ENCODE results near the gene TACC2.
"Not testable (repeated sequence)": the region's sequence is repeated elsewhere in the genome, so short reads cannot be mapped to it uniquely, and the experiment has no call there.

The TACC2 gene

GRCh38 chr10:122054048-122055025, 65.4 kb downstream of the TACC2 start:
- H3K36me3 ChIP-seq (ENCODE audit: control insufficient read depth in 5 of 5, insufficient read depth in 5 of 5, low read length in 5 of 5): no peaks in the 10 kb centered on the region
- no peaks in the 10 kb centered on the region for H3K27me3 ChIP-seq (ENCODE audit: control insufficient read depth in 5 of 5, insufficient read depth in 4 of 5, low read length in 5 of 5)
- H3K9ac ChIP-seq (ENCODE audit: low read length in 5 of 5): no peak overlapping the region
- peak overlapping the region; percentile 41 for H3K27ac ChIP-seq (ENCODE audit: low read depth, low read length)
- peaks cover 7 to 27% (median 17%) of the 10 kb centered on the region in 5 donors for H3K4me1 ChIP-seq (ENCODE audit: control insufficient read depth in 5 of 5, insufficient read depth in 5 of 5, low read length in 5 of 5)
- H3K4me3 ChIP-seq (ENCODE audit: low read depth in 1 of 5, low read length in 5 of 5): no peak overlapping the region
- no peaks in the 10 kb centered on the region for H3K9me3 ChIP-seq (ENCODE audit: control insufficient read depth in 5 of 5, low read length in 5 of 5)

GRCh38 chr10:122055252-122055651, 66.3 kb downstream of the TACC2 start:
- H3K4me1 ChIP-seq (ENCODE audit: control insufficient read depth in 5 of 5, insufficient read depth in 5 of 5, low read length in 5 of 5): peaks cover 7 to 27% (median 17%) of the 10 kb centered on the region in 5 donors
- no peak overlapping the region for H3K9ac ChIP-seq (ENCODE audit: low read length in 5 of 5)
- H3K9me3 ChIP-seq (ENCODE audit: control insufficient read depth in 5 of 5, low read length in 5 of 5): no peaks in the 10 kb centered on the region
- H3K4me3 ChIP-seq (ENCODE audit: low read depth in 1 of 5, low read length in 5 of 5): no peak overlapping the region
- H3K27ac ChIP-seq (ENCODE audit: low read depth, low read length): no peak overlapping the region
- H3K27me3 ChIP-seq (ENCODE audit: control insufficient read depth in 5 of 5, insufficient read depth in 4 of 5, low read length in 5 of 5): no peaks in the 10 kb centered on the region
- H3K36me3 ChIP-seq (ENCODE audit: control insufficient read depth in 5 of 5, insufficient read depth in 5 of 5, low read length in 5 of 5): no peaks in the 10 kb centered on the region

- no peaks in the 10 kb centered on the region for H3K9me3 ChIP-seq (ENCODE audit: control insufficient read depth in 5 of 5, low read length in 5 of 5)
- no peak overlapping the region for H3K27ac ChIP-seq (ENCODE audit: low read depth, low read length)
- H3K27me3 ChIP-seq (ENCODE audit: control insufficient read depth in 5 of 5, insufficient read depth in 4 of 5, low read length in 5 of 5): no peaks in the 10 kb centered on the region
- no peaks in the 10 kb centered on the region for H3K36me3 ChIP-seq (ENCODE audit: control insufficient read depth in 5 of 5, insufficient read depth in 5 of 5, low read length in 5 of 5)
- H3K4me3 ChIP-seq (ENCODE audit: low read depth in 1 of 5, low read length in 5 of 5): no peak overlapping the region
- peaks cover 6 to 22% (median 12%) of the 10 kb centered on the region in 5 donors for H3K4me1 ChIP-seq (ENCODE audit: control insufficient read depth in 5 of 5, insufficient read depth in 5 of 5, low read length in 5 of 5)
- H3K9ac ChIP-seq (ENCODE audit: low read length in 5 of 5): no peak overlapping the region
These were observed 67.6 kb downstream of the TACC2 start for GRCh38 chr10:122056431-122057094.

- H3K36me3 ChIP-seq (ENCODE audit: control insufficient read depth in 5 of 5, insufficient read depth in 5 of 5, low read length in 5 of 5): no peaks in the 10 kb centered on the region
- no peak overlapping the region for H3K9ac ChIP-seq (ENCODE audit: low read length in 5 of 5)
- no peak overlapping the region for H3K4me3 ChIP-seq (ENCODE audit: low read depth in 1 of 5, low read length in 5 of 5)
- no peak overlapping the region for H3K27ac ChIP-seq (ENCODE audit: low read depth, low read length)
- H3K27me3 ChIP-seq (ENCODE audit: control insufficient read depth in 5 of 5, insufficient read depth in 4 of 5, low read length in 5 of 5): no peaks in the 10 kb centered on the region
- peaks cover 6 to 20% (median 13%) of the 10 kb centered on the region in 5 donors for H3K4me1 ChIP-seq (ENCODE audit: control insufficient read depth in 5 of 5, insufficient read depth in 5 of 5, low read length in 5 of 5)
- no peaks in the 10 kb centered on the region for H3K9me3 ChIP-seq (ENCODE audit: control insufficient read depth in 5 of 5, low read length in 5 of 5)
These were observed 69.0 kb downstream of the TACC2 start for GRCh38 chr10:122057841-122058413.

GRCh38 chr10:122060250-122060649, 71.3 kb downstream of the TACC2 start:
- H3K9ac ChIP-seq (ENCODE audit: low read length in 5 of 5): no peak overlapping the region
- no peak overlapping the region for H3K4me3 ChIP-seq (ENCODE audit: low read depth in 1 of 5, low read length in 5 of 5)
- H3K36me3 ChIP-seq (ENCODE audit: control insufficient read depth in 5 of 5, insufficient read depth in 5 of 5, low read length in 5 of 5): no peaks in the 10 kb centered on the region
- H3K27ac ChIP-seq (ENCODE audit: low read depth, low read length): no peak overlapping the region
- no peaks in the 10 kb centered on the region for H3K27me3 ChIP-seq (ENCODE audit: control insufficient read depth in 5 of 5, insufficient read depth in 4 of 5, low read length in 5 of 5)
- H3K9me3 ChIP-seq (ENCODE audit: control insufficient read depth in 5 of 5, low read length in 5 of 5): no peaks in the 10 kb centered on the region
- H3K4me1 ChIP-seq (ENCODE audit: control insufficient read depth in 5 of 5, insufficient read depth in 5 of 5, low read length in 5 of 5): peaks cover 9 to 12% (median 11%) of the 10 kb centered on the region in 5 donors

- H3K27ac ChIP-seq (ENCODE audit: low read depth, low read length): peak overlapping the region; percentile 80
- no peaks in the 10 kb centered on the region for H3K36me3 ChIP-seq (ENCODE audit: control insufficient read depth in 5 of 5, insufficient read depth in 5 of 5, low read length in 5 of 5)
- H3K9me3 ChIP-seq (ENCODE audit: control insufficient read depth in 5 of 5, low read length in 5 of 5): peaks cover 0 to 4% (median 0%) of the 10 kb centered on the region in 5 donors
- no peak overlapping the region for H3K4me3 ChIP-seq (ENCODE audit: low read depth in 1 of 5, low read length in 5 of 5)
- H3K27me3 ChIP-seq (ENCODE audit: control insufficient read depth in 5 of 5, insufficient read depth in 4 of 5, low read length in 5 of 5): no peaks in the 10 kb centered on the region
- H3K9ac ChIP-seq (ENCODE audit: low read length in 5 of 5): peak overlapping the region in 4 of 5 donors; percentile 31 to 64 (median 54)
- H3K4me1 ChIP-seq (ENCODE audit: control insufficient read depth in 5 of 5, insufficient read depth in 5 of 5, low read length in 5 of 5): peaks cover 9 to 12% (median 11%) of the 10 kb centered on the region in 5 donors
These were observed 74.1 kb downstream of the TACC2 start for GRCh38 chr10:122062831-122063674.

- peaks cover 9 to 12% (median 11%) of the 10 kb centered on the region in 5 donors for H3K4me1 ChIP-seq (ENCODE audit: control insufficient read depth in 5 of 5, insufficient read depth in 5 of 5, low read length in 5 of 5)
- H3K27ac ChIP-seq (ENCODE audit: low read depth, low read length); H3K9ac ChIP-seq (ENCODE audit: low read length in 5 of 5); H3K4me3 ChIP-seq (ENCODE audit: low read depth in 1 of 5, low read length in 5 of 5); H3K36me3 ChIP-seq (ENCODE audit: control insufficient read depth in 5 of 5, insufficient read depth in 5 of 5, low read length in 5 of 5); H3K27me3 ChIP-seq (ENCODE audit: control insufficient read depth in 5 of 5, insufficient read depth in 4 of 5, low read length in 5 of 5); H3K9me3 ChIP-seq (ENCODE audit: control insufficient read depth in 5 of 5, low read length in 5 of 5): not testable (repeated sequence)
These were observed 77.5 kb downstream of the TACC2 start for GRCh38 chr10:122066337-122066939.

GRCh38 chr10:122068844-122069243, 79.9 kb downstream of the TACC2 start:
- no peaks in the 10 kb centered on the region for H3K4me1 ChIP-seq (ENCODE audit: control insufficient read depth in 5 of 5, insufficient read depth in 5 of 5, low read length in 5 of 5)
- peaks cover 0 to 4% (median 0%) of the 10 kb centered on the region in 5 donors for H3K9me3 ChIP-seq (ENCODE audit: control insufficient read depth in 5 of 5, low read length in 5 of 5)
- H3K4me3 ChIP-seq (ENCODE audit: low read depth in 1 of 5, low read length in 5 of 5): no peak overlapping the region
- H3K27me3 ChIP-seq (ENCODE audit: control insufficient read depth in 5 of 5, insufficient read depth in 4 of 5, low read length in 5 of 5): no peaks in the 10 kb centered on the region
- H3K9ac ChIP-seq (ENCODE audit: low read length in 5 of 5): no peak overlapping the region
- H3K27ac ChIP-seq (ENCODE audit: low read depth, low read length): no peak overlapping the region
- H3K36me3 ChIP-seq (ENCODE audit: control insufficient read depth in 5 of 5, insufficient read depth in 5 of 5, low read length in 5 of 5): no peaks in the 10 kb centered on the region

GRCh38 chr10:122072491-122072890, 83.5 kb downstream of the TACC2 start:
- Histone ChIP-seq H3K9ac (ENCODE audit: low read length in 5 of 5) (no peak overlapping the region), H3K36me3 (ENCODE audit: control insufficient read depth in 5 of 5, insufficient read depth in 5 of 5, low read length in 5 of 5) (no peaks in the 10 kb centered on the region), H3K4me3 (ENCODE audit: low read depth in 1 of 5, low read length in 5 of 5) (no peak overlapping the region), H3K27me3 (ENCODE audit: control insufficient read depth in 5 of 5, insufficient read depth in 4 of 5, low read length in 5 of 5) (no peaks in the 10 kb centered on the region), H3K27ac (ENCODE audit: low read depth, low read length) (no peak overlapping the region), H3K4me1 (ENCODE audit: control insufficient read depth in 5 of 5, insufficient read depth in 5 of 5, low read length in 5 of 5) (no peaks in the 10 kb centered on the region), H3K9me3 (ENCODE audit: control insufficient read depth in 5 of 5, low read length in 5 of 5) (no peaks in the 10 kb centered on the region)

Data from subcutaneous abdominal adipose tissue (tissue), 5 donors.